Mesenchymal stem cell (in vitro differentiated cells and primary cell): ENCODE data around the gene CDPF1. TPM values are rescaled to one million over a fixed set of nuclear protein-coding genes. Genes with fewer than 3 reads are reported as not detected.

Source experiments
- DNase-seq: peaks from one replicate; pipeline ENCODE4 v3.0.0-alpha.2; 2013
- H2AFZ ChIP-seq: one replicate; pipeline ENCODE4 v1.6.1; 2013; ENCODE audit warnings: low read depth, mild to moderate bottlenecking, control low read depth, inconsistent platforms, low read length, moderate library complexity
- H2AK5ac ChIP-seq: 2 replicates; pipeline ENCODE4 v1.6.1; 2013; ENCODE audit warnings: low read length, moderate library complexity, mild to moderate bottlenecking, inconsistent platforms; ENCODE audit not compliant: severe bottlenecking
- H2BK120ac ChIP-seq: one replicate; pipeline ENCODE4 v1.6.1; 2013; ENCODE audit warnings: low read depth, mild to moderate bottlenecking, inconsistent platforms, low read length, moderate library complexity
- H2BK12ac ChIP-seq, 2 experiments: one replicate each; pipeline ENCODE4 v1.6.1; 2013; ENCODE audit warnings: inconsistent platforms in 2 of 2, low read length in 2 of 2, mild to moderate bottlenecking in 2 of 2, moderate library complexity in 2 of 2, control low read depth in 1 of 2
- H2BK15ac ChIP-seq: one replicate; pipeline ENCODE4 v1.6.1; 2013; ENCODE audit warnings: mild to moderate bottlenecking, low read depth, inconsistent platforms; ENCODE audit not compliant: poor library complexity, severe bottlenecking
- H2BK5ac ChIP-seq: 2 replicates; pipeline ENCODE4 v1.6.1; 2013; ENCODE audit warnings: low read depth, mild to moderate bottlenecking, low read length, control low read depth, inconsistent platforms; ENCODE audit not compliant: poor library complexity, severe bottlenecking
- H3K14ac ChIP-seq, 2 experiments: one replicate each; pipeline ENCODE4 v1.6.1; 2013; ENCODE audit warnings: inconsistent platforms in 2 of 2, low read length in 2 of 2, control low read depth in 1 of 2, mild to moderate bottlenecking in 1 of 2, moderate library complexity in 1 of 2
- H3K18ac ChIP-seq, 2 experiments: one replicate each; pipeline ENCODE4 v1.6.1; 2013; ENCODE audit warnings: inconsistent platforms in 2 of 2, low read length in 2 of 2, control low read depth in 1 of 2, low read depth in 1 of 2, mild to moderate bottlenecking in 1 of 2
- H3K23ac ChIP-seq, 2 experiments: one replicate each; pipeline ENCODE4 v1.6.1; 2013; ENCODE audit warnings: inconsistent platforms in 2 of 2, low read length in 2 of 2, mild to moderate bottlenecking in 2 of 2, moderate library complexity in 2 of 2, control low read depth in 1 of 2
- H3K27ac ChIP-seq: 2 replicates; pipeline ENCODE4 v1.5.1; 2013; ENCODE audit warnings: mild to moderate bottlenecking, moderate library complexity, low read length, control low read depth, inconsistent platforms; ENCODE audit not compliant: poor library complexity, severe bottlenecking
- H3K27me3 ChIP-seq, 2 experiments: 2 replicates each; pipeline versions ENCODE4 v1.6.1 to v1.7.0; 2013; ENCODE audit warnings: low read length in 2 of 2, mild to moderate bottlenecking in 2 of 2, moderate library complexity in 2 of 2, control low read depth in 1 of 2, inconsistent platforms in 1 of 2; ENCODE audit not compliant: control insufficient read depth in 1 of 2, insufficient read depth in 1 of 2
- H3K36me3 ChIP-seq, 2 experiments: 2 replicates each; pipeline versions ENCODE4 v1.6.1 to v1.7.0; 2013; ENCODE audit warnings: low read length in 2 of 2, control low read depth in 1 of 2, inconsistent platforms in 1 of 2, low read depth in 1 of 2, mild to moderate bottlenecking in 1 of 2; ENCODE audit not compliant: insufficient read depth in 2 of 2, control insufficient read depth in 1 of 2
- H3K4ac ChIP-seq, 2 experiments: one replicate each; pipeline ENCODE4 v1.6.1; 2013; ENCODE audit warnings: inconsistent platforms in 2 of 2, low read length in 2 of 2, mild to moderate bottlenecking in 2 of 2, moderate library complexity in 2 of 2, control low read depth in 1 of 2, low read depth in 1 of 2
- H3K4me1 ChIP-seq: 2 replicates; pipeline ENCODE4 v1.6.1; 2013; ENCODE audit warnings: low read depth, low read length, control low read depth; ENCODE audit not compliant: control insufficient read depth, insufficient read depth
- H3K4me2 ChIP-seq: 2 replicates; pipeline ENCODE4 v1.6.1; 2013; ENCODE audit warnings: low read length, mild to moderate bottlenecking, inconsistent platforms; ENCODE audit not compliant: poor library complexity, severe bottlenecking
- H3K4me3 ChIP-seq, 2 experiments: 2 replicates each; pipeline versions ENCODE4 v1.5.1 to v1.7.0; 2013; ENCODE audit warnings: low read length in 2 of 2, mild to moderate bottlenecking in 2 of 2, control low read depth in 1 of 2, low read depth in 1 of 2; ENCODE audit not compliant: insufficient read depth in 1 of 2
- H3K79me1 ChIP-seq: replicated peaks from 2 replicates; pipeline ENCODE4 v1.6.1; 2013; ENCODE audit warnings: mild to moderate bottlenecking, control low read depth, low read length, inconsistent platforms; ENCODE audit not compliant: poor library complexity, severe bottlenecking
- H3K9ac ChIP-seq: 2 replicates; pipeline ENCODE4 v1.7.0; 2013; ENCODE audit warnings: mild to moderate bottlenecking, low read length, moderate library complexity
- H3K9me3 ChIP-seq: 2 replicates; pipeline ENCODE4 v1.7.0; 2013; ENCODE audit warnings: mild to moderate bottlenecking, low read length; ENCODE audit not compliant: control insufficient read depth
- H4K8ac ChIP-seq: one replicate; pipeline ENCODE4 v1.6.1; 2013; ENCODE audit warnings: inconsistent platforms, mild to moderate bottlenecking, low read length, moderate library complexity
- H4K91ac ChIP-seq: one replicate; pipeline ENCODE4 v1.6.1; 2013; ENCODE audit warnings: mild to moderate bottlenecking, low read length, inconsistent platforms
- WGBS: methylation state at CpG from one replicate; pipeline ENCODE4 v1.1.7; 2013; ENCODE audit warnings: mixed read lengths; 5-methylcytosine and 5-hydroxymethylcytosine counted together
- polyA plus RNA-seq, 2 experiments: library from polyadenylated mRNA; stranded (reverse); fragments of 200-250 nt; gene quantifications; one replicate each; pipeline ENCODE4 v1.2.3, GENCODE V29; 2013

The CDPF1 gene, protein sequence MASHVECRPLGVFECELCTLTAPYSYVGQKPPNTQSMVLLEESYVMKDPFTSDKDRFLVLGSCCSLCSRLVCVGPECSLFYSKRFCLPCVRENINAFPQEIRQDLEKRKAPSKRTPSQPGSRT
- 9.7 TPM for polyA plus RNA-seq (2013, experiment 1 of 2)
- 9.2 TPM for polyA plus RNA-seq (2013, experiment 2 of 2)

DNA sequence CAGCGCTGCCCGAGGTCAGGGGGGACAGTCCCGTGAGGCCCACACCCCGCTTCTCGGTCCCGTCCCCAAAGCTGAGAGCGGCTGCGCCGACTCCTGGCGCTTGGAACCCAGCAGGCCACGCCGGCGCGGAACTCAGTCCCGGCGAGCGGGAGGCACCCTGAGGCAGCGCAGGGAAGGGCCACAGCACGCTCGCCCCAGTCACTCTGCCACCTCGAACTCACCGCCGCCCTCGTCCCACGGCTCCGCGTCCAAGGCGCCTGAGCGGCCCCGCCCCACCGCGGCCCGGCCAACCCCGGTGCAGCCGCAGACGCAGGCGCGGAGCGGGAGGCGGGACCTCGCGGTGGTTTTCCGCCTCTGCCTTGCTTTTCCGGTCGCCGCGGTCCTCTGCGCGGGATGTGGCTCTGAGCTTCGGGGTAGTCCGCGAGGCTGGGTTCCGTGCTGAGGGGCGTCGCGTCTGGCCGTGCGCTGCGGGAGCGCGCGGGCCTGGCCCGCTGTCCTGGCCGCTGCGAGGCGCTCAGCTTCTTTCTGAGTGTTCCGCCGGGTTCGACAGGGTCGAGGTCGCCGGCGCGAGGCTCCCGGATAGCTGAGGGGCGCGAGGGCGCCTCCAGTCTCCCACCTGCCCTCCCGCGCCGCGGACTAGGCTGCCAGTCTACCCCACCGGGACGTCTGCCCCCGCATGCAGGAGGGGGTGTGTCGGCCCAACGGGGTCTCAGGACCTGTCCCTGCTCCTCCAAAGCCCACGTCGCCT, at the start of gene CDPF1:
CDPF1 (minus strand) TSS at position 259 of the 748 bp plus-strand sequence. CDS start 2,009 bp downstream, outside the sequence.
- peak within 1 kb of the TSS; percentile 99 for H2AFZ ChIP-seq
- peak within 1 kb of the TSS; percentile 85 for H2BK120ac ChIP-seq
- peak within 1 kb of the TSS; percentile 90 for H4K91ac ChIP-seq
- peaks cover 10 to 26% of the 10 kb centered on the region in 2 experiments for H3K36me3 ChIP-seq
- peak within 1 kb of the TSS; percentile 93 to 99 for H3K18ac ChIP-seq
- peaks cover 20% of the 10 kb centered on the region for H3K4me1 ChIP-seq
- 2% methylated on average over 74 of the region's 89 CpGs for WGBS
- H3K23ac ChIP-seq, result peak within 1 kb of the TSS; percentile 7 to 91
- H3K14ac ChIP-seq, result peak within 1 kb of the TSS in 1 of 2 experiments; percentile 99
- H3K27me3 ChIP-seq, result no peaks in the 10 kb centered on the region
- H3K4me2 ChIP-seq, result peak within 1 kb of the TSS; percentile 97
- H3K27ac ChIP-seq, result peak within 1 kb of the TSS; percentile 30
- H2BK5ac ChIP-seq, result peak within 1 kb of the TSS; percentile 83
- peak within 1 kb of the TSS; percentile 91 for H3K9ac ChIP-seq
- peak; percentile 85 for DNase-seq
- H2AK5ac ChIP-seq, result peak within 1 kb of the TSS; percentile 55
- H4K8ac ChIP-seq, result peak within 1 kb of the TSS; percentile 96
- no peak within 1 kb of the TSS for H2BK12ac ChIP-seq
- H2BK15ac ChIP-seq, result peak within 1 kb of the TSS; percentile 90
- H3K4me3 ChIP-seq, result peak within 1 kb of the TSS; percentile 88 to 94
- H3K9me3 ChIP-seq, result no peaks in the 10 kb centered on the region
- peak within 1 kb of the TSS; percentile 84 to 99 for H3K4ac ChIP-seq
- peaks cover 43% of the 10 kb centered on the region for H3K79me1 ChIP-seq

DNA sequence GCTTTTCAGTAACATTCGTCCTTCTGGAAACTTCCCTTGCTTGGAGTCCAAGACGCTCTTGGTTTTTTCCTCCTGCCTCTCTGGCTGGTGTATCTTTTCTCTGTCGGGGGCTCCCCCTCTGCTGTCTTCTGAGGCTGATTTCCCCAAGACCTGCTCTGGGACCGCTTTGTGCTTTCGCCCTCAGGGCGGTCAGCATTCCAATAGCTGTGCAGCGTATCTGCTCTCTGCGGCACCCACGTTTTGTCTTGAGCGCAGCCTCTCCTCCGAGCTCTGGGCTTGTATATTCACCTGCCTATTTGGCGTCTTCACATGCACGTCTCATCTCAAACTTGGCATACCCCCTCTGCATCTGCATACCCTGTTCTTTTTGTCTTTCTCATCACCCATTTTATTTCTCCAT, 49.0 kb upstream of the CDPF1 start:
- no peak overlapping the region for H2BK15ac ChIP-seq
- no peak overlapping the region for H2AFZ ChIP-seq
- H3K9ac ChIP-seq, result no peak overlapping the region
- H3K18ac ChIP-seq, result no peak overlapping the region
- peaks cover 43% of the 10 kb centered on the region for H3K79me1 ChIP-seq
- no peak overlapping the region for H4K8ac ChIP-seq
- no peak overlapping the region for H3K4me2 ChIP-seq
- no peak overlapping the region for H2AK5ac ChIP-seq
- no peak overlapping the region for H2BK5ac ChIP-seq
- H3K14ac ChIP-seq, result no peak overlapping the region
- 96% methylated on average over 13 of the region's 13 CpGs for WGBS
- peaks cover 18% of the 10 kb centered on the region for H3K4me1 ChIP-seq
- no peaks in the 10 kb centered on the region for H3K27me3 ChIP-seq
- no peak for DNase-seq
- H3K36me3 ChIP-seq, result peaks cover 0 to 9% of the 10 kb centered on the region in 2 experiments
- no peak overlapping the region for H3K23ac ChIP-seq
- H2BK120ac ChIP-seq, result no peak overlapping the region
- no peak overlapping the region for H4K91ac ChIP-seq
- H3K9me3 ChIP-seq, result no peaks in the 10 kb centered on the region
- no peak overlapping the region for H2BK12ac ChIP-seq
- H3K4ac ChIP-seq, result no peak overlapping the region
- no peak overlapping the region for H3K27ac ChIP-seq
- no peak overlapping the region for H3K4me3 ChIP-seq

DNA sequence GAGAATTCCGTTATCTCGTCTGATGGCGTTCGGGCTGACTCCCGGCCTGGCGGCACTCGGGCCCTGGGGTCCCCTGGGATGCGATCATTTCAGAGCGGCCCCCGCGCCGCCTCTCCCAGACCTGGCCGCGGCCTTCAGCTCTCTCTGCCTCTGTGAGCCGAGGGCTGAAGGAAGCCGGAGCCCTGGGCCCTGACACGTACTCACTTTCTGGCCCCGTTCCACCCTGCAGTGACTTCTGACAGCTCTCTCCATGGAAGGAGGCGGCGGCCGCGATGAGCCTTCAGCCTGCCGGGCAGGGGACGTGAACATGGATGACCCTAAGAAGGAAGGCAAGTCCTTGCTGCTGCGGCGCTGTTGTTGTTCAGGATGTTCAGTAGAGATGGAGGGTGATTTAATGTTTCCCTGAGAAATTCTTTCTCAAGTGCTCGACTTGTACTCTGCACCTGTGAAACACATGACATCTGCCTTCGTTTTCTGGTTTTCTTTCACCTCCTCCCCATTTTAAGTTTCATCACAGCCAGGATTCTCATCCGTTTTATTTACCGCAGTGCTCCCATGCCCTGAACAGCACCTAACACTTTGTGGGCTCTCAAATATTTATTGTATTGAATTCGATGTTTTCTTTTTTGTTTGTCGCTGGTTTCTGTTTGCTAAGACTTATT, 47.2 kb upstream of the CDPF1 start:
- Histone ChIP-seq H2BK15ac (no peak overlapping the region), H3K4me2 (peak overlapping the region; percentile 98), H3K36me3 (peaks cover 13 to 19% of the 10 kb centered on the region in 2 experiments), H3K79me1 (peaks cover 39% of the 10 kb centered on the region), H3K9ac (peak overlapping the region; percentile 95), H3K9me3 (no peaks in the 10 kb centered on the region), H3K4me1 (peaks cover 17% of the 10 kb centered on the region), H4K91ac (no peak overlapping the region), H2BK120ac (no peak overlapping the region), H3K4ac (no peak overlapping the region), H2AFZ (peak overlapping the region; percentile 70), H2AK5ac (no peak overlapping the region), H2BK5ac (no peak overlapping the region), H3K18ac (no peak overlapping the region), H3K4me3 (peak overlapping the region; percentile 80 to 91), H4K8ac (peak overlapping the region; percentile 2), H3K27ac (no peak overlapping the region), H3K27me3 (no peaks in the 10 kb centered on the region), H3K23ac (no peak overlapping the region), H3K14ac (peak overlapping the region in 1 of 2 experiments; percentile 48), H2BK12ac (no peak overlapping the region)
- 6% methylated on average over 29 of the region's 32 CpGs for WGBS
- peak; percentile 49 for DNase-seq
